Hypothalamus (tissue), 51 donors: ENCODE results near the gene TMCO2.
"Not testable (repeated sequence)": the region's sequence is repeated elsewhere in the genome, so short reads cannot be mapped to it uniquely, and the experiment has no call there.

Experiments
- DNase-seq, 51 donors: peaks; one replicate each; lab custom pipeline; 2025; lab: John Stamatoyannopoulos, UW

Gene TMCO2

GRCh38 chr1:40247655-40248054 is at the start of gene TMCO2:
TSS of gene TMCO2 (plus strand) at chr1:40247937. CDS start at chr1:40247994, 57 bp downstream.
- no peak for DNase-seq

GRCh38 chr1:40199126-40199525 is 48.6 kb upstream of the TMCO2 start:
- no peak for DNase-seq

DNA sequence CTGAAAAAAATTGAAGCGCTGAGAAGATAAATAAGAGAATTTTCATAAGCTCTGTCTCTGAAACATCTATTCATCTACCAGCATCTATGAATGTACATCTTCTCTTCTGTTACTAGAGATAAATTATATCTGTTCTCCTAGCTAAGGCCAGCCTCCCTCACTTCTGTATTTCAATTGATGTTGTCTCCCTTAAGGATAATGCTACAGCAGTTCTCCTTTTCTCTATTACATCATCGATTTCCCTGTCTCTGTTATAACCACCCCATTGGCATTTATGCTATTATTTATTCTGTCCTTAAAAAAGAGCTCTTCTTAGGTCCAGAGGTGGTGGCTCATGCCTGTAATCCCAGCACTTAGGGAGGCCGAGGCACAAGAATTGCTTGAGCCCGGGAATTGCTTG is 42.9 kb upstream of the TMCO2 start:
- no peak for DNase-seq

DNA sequence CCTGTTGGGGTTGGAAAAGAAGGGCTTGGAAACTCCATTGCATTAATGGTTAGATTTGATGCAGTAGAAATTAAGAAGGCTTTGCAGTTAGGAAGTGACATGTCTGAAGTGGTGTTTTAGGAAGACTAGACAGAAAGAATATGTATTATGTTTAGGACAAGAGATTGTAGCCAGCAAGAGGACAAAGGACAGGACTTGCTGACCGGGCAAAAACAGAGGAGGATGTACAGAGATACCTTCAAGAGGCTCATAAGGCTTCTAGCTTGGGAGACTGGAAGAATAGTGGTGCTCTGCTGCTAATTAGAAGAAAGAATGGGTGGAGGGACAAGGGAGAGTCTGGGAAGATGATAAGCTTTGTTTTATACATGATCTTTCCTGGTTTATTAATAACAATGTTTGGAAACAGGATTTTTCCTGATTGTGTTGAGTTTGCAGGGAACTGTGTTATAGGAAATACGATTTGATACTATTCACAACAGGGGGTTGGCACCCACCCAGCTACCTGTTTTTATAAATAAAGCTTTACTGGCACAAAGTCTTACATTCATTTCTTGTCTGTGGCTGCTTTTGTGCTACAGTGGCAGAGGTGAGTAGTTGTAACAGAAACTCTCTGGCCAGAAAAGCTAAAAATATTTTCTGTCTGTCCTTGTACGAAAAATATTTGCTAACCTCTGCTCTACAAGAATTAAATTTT is 37.1 kb upstream of the TMCO2 start:
- no peak for DNase-seq

- no peak for DNase-seq
Measured at GRCh38 chr1:40218333-40218732, 29.4 kb upstream of the TMCO2 start.

GRCh38 chr1:40221471-40221905 is 26.2 kb upstream of the TMCO2 start:
- DNase-seq: not testable (repeated sequence)

GRCh38 chr1:40221977-40222772 is 25.6 kb upstream of the TMCO2 start:
- no peak for DNase-seq

GRCh38 chr1:40224040-40224439 is 23.7 kb upstream of the TMCO2 start:
- DNase-seq: no peak

DNA sequence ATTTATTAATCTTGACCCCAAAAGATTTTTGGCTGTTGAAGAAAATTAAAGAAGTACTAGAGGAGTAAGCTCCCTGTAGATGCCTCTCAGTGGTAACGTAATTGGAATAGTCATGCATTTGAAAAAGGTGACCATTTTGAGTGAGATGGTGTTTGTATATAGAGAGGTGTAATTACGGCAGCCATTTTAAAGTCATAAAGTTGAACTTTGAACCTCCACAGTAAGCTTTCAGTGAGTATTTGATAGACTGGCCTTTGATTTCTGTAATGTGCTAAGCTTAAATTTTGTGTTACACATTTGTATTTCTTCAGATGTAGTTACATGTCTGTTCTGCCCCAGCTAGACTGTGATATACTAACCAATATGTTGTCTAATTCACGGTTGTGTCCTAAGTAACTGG is 21.5 kb upstream of the TMCO2 start:
- DNase-seq: no peak

- DNase-seq: no peak
Measured at GRCh38 chr1:40232444-40232843, 15.3 kb upstream of the TMCO2 start.

DNA sequence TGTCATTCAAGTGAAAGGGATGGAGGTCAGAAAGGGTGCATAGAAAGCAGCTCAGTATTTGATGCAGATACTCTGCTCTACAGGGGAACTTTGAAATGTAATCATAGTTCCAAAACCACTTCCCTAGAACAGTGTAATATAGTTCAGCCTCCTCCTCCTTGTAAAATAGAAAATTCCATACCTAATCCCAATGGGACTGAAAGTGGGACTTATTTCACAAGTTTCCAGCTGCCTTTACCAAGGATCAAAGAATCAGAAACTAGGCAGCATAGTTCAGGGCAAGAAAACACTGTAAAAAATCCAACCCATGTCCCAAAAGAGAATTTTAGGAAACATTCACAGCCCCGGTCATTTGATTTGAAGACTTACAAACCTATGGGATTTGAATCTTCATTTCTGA is 8.1 kb upstream of the TMCO2 start:
- DNase-seq: no peak

DNA sequence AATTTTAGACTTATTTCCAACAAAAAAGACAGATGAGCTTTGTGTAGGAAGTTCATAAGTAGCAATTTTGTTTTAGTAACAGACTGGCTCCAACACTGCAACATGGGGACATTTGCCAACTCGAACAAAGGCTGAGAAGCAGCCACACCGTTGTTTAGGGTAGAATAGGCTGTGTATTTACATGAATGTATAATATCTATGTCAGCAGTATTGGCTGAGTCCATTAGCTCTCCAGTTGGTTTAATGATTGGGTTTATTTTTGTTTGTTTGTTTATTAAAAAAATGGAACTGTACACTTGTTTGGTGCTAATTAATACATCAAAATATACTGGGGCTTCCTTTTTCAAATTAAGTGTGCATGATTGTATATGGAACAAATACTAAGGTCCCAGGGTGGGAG is 7.3 kb upstream of the TMCO2 start:
- DNase-seq: no peak

GRCh38 chr1:40241362-40241761 is 6.4 kb upstream of the TMCO2 start:
- DNase-seq: no peak

DNA sequence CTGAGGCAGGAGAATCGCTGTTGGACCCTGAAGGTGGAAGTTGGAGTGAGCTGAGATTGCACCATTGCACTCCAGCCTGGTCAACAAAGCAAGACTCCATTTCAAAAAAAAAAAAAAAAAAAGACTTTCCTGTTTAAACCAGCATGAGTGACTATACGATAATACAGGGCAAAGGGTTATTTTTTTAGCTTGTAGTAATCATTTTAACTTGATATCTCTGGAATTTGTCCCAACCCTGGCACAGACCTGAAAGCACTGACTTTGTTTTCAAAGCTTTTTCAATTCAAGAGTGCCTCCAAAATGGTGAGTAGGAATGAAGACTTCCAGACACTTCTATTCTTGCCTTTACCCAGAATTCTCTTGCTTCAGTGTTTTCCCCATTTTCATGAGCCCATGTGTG is 4.4 kb upstream of the TMCO2 start:
- no peak for DNase-seq

- DNase-seq: no peak
Measured at GRCh38 chr1:40244138-40244744, 3.5 kb upstream of the TMCO2 start.

DNA sequence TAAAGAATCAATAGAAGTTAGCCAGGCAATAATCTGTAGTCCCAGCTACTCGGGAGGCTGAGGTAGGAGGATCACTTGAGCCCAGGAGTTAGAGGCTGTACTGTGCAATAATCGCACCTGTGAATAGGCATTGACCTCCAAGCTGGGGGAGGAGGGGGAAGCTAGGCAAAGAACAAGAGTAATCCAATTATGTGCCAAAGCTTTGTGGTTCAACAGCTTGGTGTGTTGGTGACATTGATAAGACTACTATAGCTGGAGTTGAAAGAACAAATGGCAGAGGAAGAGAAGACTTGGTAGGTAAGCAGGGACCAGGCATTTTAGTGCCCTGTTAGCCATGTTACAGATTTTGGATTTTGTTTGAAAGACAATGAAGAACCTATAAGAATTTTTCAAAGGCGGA is 2.1 kb upstream of the TMCO2 start:
- no peak for DNase-seq

DNA sequence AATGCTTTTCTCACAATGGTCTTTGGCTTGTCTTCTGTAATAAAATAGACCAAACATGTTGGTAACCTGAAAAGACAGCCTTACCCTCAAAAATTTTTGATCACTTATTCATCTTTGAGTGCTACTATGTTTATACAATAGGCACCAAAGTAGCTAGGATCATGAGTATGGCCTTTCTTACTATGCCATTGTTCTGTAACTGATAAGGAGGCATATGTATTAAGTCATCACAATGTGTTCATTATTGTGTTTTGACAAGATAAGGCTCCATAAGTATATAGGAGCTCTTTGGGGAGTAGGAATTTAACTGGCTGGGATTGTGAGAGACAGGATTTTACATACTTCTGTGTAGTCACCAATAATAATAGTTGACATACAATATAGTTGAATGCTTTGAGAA is 675 bp downstream of the TMCO2 start:
- no peak for DNase-seq

DNA sequence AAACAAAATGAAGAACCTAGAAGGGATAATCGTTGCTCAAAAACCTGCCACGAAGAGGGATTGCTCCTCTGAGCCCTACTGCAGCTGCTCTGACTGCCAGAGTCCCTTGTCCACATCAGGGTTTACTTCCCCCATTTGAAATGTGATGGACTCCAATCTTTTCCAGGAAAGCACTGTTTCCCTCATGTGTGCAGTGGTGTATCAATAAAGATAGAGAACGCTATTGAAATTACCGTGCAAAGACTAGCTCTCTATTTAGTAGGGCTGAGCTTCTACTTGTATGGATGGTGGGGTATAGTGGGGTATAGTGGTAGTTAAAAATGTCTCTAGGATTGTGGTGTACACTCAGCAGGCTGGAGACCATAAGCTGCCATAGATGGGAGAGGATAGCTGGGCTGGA is 3.7 kb downstream of the TMCO2 start:
- no peak for DNase-seq

DNA sequence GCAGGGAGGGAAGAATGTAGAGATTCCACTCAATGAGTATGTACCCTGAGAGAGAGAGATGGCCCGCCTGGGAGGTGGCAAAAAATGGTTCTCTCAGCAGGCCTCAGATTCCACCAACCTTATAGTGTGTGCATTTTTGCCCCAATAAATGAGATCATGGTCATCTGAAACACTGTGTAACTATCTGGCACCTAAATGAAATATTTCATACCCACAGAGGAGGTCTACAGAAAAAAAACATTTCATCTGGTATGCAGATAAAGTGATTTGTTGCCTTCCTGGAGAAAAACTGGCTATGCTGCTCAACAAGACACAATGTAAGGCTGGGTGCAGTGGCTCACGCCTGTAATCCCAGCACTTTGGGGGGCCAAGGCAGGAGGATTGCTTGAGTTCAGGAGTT is 4.9 kb downstream of the TMCO2 start:
- no peak for DNase-seq

GRCh38 chr1:40255231-40255630 is 7.5 kb downstream of the TMCO2 start:
- no peak for DNase-seq

DNA sequence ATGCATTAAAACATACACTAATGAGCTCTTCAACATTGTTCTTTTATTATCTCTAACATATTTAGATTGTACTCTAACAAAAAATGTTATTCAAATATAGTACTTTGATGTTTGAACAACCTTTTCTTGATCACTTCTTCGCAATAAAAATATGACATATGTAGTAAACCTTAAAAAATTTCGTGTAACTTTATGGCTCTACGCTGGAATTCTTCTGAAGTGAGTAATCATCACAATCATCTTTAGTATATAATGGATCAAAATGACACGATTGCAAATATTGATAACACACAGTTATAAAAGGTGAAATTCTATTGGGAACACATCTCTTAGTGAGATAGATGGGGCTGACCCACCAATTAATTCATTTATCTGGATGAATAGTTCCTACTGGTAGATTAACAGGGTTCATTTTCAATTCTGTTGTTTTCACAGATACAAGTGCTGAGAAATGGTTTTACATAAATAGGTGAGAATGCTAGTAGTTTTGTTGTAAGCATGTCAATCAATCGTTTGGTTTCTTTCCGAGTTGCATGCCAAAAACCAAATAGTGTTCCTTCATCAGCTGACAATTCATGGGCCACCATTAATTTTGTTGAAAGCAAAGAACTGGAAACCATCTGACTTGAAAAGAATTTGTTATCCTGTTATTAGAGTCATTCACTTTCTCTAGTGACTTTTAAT is 8.8 kb downstream of the TMCO2 start:
- DNase-seq: no peak
